ENCODE results near the gene ZNF12.

ZNF12 gene

DNA sequence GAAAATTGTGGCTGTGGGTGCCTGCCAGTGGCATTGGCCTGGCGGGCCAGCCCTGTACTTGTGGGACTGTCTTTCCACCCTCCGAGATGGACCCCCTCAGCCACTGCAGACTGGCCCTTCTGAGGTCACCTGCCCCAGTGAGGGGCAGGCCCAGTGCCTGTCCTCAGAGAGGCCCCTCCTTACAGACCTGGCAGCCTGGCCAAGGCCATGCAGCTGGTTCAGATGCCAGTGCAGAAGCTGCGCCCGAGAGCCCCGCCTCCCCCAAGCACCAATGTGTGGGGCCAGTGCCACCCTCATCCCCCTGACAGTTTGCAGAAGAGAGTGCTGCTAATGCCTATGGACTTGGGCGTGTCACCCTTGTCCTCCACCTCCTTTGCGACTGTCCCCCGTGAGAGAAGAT, 59.7 kb downstream of the ZNF12 start:
- peaks cover 10% of the 10 kb centered on the region for H3K9me3 Mint-ChIP-seq

DNA sequence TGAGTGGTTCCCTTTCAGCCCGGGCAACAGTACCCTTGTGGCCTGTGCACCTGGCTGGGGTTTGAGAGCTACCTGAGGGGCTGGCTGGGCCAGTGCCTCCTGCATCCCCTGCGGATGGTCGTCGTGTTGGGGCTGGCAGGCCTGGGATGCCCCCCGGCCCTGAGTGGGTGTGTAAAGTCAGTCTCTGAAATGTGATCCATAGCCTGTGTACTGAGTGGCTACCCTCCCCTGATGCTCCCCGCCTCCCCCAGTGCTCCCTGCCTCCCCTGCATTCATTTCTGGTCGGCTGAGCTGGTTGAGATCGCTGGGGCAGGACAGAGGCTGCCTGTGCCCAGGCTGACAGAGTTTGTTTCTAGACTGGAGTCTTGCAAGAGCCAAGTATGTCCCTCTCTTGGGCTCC, 60.3 kb downstream of the ZNF12 start:
- no peak overlapping the region for H3K4me3 Mint-ChIP-seq
- H3K36me3 Mint-ChIP-seq, result peaks cover 82% of the 10 kb centered on the region
- no peaks in the 10 kb centered on the region for H3K27me3 Mint-ChIP-seq
- no peak for DNase-seq
- CTCF ChIA-PET, result no interaction called here
- H3K27ac Mint-ChIP-seq, result no peak overlapping the region
- no peaks in the 10 kb centered on the region for H3K4me1 Mint-ChIP-seq
- peaks cover 9% of the 10 kb centered on the region for H3K9me3 Mint-ChIP-seq

More for the DNA sequence above, 59.7 kb downstream of the ZNF12 start:
- no peaks in the 10 kb centered on the region for H3K27me3 Mint-ChIP-seq
- peaks cover 81% of the 10 kb centered on the region for H3K36me3 Mint-ChIP-seq
- H3K4me1 Mint-ChIP-seq, result no peaks in the 10 kb centered on the region
- no peak for DNase-seq
- H3K4me3 Mint-ChIP-seq, result no peak overlapping the region
- H3K27ac Mint-ChIP-seq, result no peak overlapping the region
- CTCF ChIA-PET, result no interaction called here

DNA sequence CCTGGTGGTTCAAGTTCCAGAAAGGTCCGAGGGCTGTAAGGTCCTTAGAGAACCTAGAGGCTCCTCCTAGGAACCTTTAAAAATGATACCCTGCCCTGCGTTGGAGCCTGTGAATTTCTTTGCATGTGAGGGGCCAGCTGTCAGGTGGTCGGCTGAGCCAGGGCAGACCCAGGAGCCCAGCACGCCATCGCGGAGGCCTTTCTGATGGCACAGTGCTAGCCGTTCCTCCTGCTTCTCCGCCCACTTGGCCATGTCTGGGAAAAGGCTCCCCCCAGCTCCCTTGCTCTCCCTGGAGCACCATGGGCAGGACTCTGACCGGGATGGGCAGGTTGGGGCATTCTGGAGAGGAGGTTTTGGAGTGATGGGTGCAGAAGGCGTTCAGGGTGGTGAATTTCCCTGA, 62.0 kb downstream of the ZNF12 start:
- no peak for DNase-seq
- CTCF ChIA-PET, result no interaction called here
- Mint-ChIP-seq H3K4me1 (peaks cover 5% of the 10 kb centered on the region), H3K36me3 (peaks cover 73% of the 10 kb centered on the region), H3K4me3 (no peak overlapping the region), H3K9me3 (no peaks in the 10 kb centered on the region), H3K27ac (no peak overlapping the region), H3K27me3 (no peaks in the 10 kb centered on the region)

DNA sequence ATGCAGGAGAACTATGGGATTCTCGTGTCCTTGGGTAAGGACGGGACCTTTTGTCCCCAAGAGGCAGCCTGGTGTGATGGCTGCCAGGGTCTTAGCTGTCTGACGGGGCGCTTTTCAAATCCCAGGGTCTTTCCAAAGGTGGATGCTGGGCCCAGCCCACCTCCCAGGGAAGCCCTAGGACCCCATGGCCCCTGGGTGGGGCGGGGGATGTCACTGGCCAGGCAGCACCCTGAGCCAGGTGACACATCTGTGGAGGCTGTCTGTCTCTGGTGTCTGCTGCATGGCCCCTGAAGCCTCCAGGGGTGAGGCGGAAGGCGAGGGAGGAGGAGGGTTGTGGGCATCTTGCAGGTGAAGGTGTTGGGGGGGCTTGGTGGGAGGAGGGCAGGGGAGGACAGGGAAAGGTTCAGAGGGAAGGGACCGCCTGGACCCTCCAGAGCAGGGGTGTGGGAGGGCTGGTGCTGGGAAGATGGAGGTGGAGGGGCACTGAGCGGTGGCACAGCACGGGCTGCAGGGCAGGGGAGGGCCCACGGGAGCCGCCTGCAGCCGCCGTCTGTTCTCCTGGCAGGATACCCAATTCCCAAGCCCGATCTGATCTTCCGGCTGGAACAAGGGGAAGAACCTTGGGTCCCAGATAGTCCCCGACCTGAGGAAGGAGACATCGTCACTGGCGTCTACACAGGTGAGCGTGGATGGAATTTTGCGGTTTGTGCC, 62.7 kb downstream of the ZNF12 start:
- CTCF ChIA-PET, result no interaction called here

DNA sequence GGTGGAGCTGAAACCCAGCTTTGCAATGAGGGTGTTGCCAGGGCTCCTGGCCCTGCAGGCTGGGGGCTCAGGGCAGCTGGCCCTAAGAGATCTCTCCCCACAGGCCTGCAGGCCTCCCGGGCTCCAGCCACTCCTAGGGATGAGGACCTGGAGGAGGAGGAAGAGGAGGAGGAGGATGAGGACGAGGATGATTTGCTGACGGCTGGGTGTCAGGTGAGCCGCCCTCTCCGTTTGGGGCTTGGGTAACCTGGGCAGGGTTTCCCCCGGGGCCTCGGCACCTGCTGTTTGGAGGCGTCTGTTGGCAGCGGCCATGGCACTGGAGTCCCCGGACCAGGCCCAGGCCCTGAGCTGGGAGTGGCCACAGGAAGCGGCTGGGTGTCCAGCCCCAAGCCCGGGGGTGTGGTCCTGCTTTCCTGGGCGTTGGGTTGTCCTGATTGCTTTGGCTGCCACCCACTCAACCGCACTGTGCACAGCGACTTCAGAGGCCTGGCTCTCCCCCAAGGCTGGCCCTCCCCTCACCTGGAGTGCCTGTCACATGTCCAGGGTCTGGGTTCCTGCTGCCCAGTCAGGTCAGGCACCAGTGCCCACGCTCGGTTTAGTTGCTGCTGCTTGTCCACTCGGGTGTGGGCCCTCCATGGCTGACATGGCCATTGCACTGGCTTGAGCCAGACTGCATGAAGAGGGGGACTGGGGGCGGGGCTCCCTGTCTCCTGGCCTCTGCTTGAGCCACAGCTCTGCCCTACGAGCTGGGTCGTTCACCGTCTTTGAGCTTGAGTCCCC, 63.7 kb downstream of the ZNF12 start:
- no peak overlapping the region for H3K4me3 Mint-ChIP-seq
- peaks cover 70% of the 10 kb centered on the region for H3K36me3 Mint-ChIP-seq
- CTCF ChIA-PET, result no interaction called here

More for the DNA sequence above, 62.7 kb downstream of the ZNF12 start:
- no peaks in the 10 kb centered on the region for H3K9me3 Mint-ChIP-seq
- no peak overlapping the region for H3K27ac Mint-ChIP-seq
- H3K4me3 Mint-ChIP-seq, result no peak overlapping the region
- no peaks in the 10 kb centered on the region for H3K27me3 Mint-ChIP-seq
- H3K4me1 Mint-ChIP-seq, result peaks cover 12% of the 10 kb centered on the region
- no peak for DNase-seq
- peaks cover 73% of the 10 kb centered on the region for H3K36me3 Mint-ChIP-seq

DNA sequence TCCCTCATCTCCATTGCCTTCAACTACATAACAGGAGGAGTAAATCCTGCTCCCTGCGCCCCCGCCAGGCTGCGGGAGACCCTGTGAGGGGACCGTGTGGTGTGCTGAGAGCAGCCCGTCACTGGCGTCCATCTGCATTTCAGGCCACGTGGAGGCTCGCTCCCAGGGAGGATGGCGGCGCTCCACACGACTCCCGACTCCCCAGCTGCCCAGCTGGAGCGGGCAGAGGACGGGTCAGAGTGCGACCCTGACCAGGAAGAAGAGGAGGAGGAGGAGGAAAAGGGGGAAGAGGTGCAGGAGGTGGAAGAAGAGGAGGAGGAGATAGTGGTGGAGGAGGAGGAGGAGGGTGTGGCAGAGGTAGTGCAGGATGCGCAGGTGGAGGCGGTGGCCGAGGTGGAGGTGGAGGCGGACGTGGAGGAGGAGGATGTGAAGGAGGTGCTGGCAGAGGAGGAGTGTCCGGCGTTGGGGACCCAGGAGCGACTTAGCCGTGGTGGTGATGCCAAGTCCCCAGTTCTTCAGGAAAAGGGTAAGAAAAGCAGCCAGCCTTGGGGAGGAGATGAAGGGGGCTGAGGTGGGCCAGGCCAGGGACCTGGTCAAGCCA, 64.4 kb downstream of the ZNF12 start:
- Mint-ChIP-seq H3K36me3 (peaks cover 70% of the 10 kb centered on the region), H3K4me1 (peaks cover 25% of the 10 kb centered on the region), H3K27ac (no peak overlapping the region), H3K27me3 (no peaks in the 10 kb centered on the region), H3K4me3 (no peak overlapping the region), H3K9me3 (no peaks in the 10 kb centered on the region)
- DNase-seq, result no peak
- CTCF ChIA-PET, result no interaction called here

More for the DNA sequence above, 63.7 kb downstream of the ZNF12 start:
- DNase-seq, result no peak
- peaks cover 22% of the 10 kb centered on the region for H3K4me1 Mint-ChIP-seq
- no peaks in the 10 kb centered on the region for H3K27me3 Mint-ChIP-seq
- no peaks in the 10 kb centered on the region for H3K9me3 Mint-ChIP-seq
- no peak overlapping the region for H3K27ac Mint-ChIP-seq

DNA sequence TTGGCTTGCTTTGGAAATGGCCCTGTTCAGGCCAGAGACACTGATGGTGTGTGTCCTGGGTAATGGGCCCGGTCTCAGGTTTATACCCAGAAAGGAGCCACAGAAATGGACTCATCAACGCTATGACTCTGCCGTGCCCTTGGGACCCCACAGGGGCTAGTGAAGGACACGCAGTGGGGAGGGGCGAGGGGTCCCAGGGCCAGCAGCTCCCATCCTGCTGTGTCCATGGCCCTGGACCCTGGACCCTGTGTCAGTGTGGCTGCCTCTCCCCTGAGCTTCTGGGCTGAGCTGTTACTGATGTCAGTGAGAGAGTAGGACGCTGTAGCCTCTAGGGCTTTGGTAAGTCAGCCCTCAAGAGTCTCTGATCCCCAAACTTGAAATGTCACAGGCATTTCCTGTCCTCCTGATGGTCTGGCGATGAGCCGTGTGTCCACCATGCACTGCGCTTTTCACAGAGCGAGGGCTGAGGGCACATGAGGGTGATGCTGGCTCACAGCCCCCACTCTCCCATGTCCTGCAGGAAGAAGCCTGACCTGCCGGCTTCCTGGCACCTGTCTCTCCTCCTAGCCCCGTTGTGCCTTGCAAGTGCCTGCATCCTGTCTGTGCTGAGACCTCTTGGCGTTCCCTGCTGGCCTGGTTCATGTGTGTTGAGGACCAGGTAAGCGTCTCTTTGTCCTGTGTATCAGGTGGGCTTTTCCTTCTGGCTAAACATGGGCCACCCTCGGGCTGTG, 65.3 kb downstream of the ZNF12 start:
- Mint-ChIP-seq H3K27me3 (no peaks in the 10 kb centered on the region), H3K4me3 (no peak overlapping the region), H3K4me1 (peaks cover 27% of the 10 kb centered on the region), H3K27ac (peak overlapping the region; percentile 28), H3K9me3 (no peaks in the 10 kb centered on the region), H3K36me3 (peaks cover 62% of the 10 kb centered on the region)
- CTCF ChIA-PET, result no interaction called here
- DNase-seq, result no peak

DNA sequence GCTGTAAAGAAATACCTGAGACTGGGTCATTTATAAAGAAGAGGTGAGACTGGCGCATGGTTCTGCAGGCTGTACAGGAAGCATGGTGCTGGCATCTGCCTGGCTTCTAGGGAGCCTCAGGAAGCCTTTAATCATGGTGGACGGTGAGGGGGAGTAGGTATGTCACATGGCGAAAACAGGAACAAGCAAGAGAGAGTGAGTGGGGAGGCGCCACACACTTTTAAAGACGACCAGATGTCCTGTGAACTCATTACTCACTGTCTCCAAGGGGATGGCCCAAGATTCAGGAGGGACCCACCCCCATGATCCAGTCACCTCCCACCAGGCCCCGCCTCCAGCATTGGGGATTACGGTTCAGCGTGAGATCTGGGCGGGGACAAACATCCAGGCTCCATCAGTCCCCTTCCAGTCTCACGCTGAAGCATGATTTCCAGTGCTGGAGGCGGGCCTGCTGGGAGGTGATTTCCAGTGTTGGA, 66.5 kb downstream of the ZNF12 start:
- DNase-seq, result no peak
- no peaks in the 10 kb centered on the region for H3K27me3 Mint-ChIP-seq
- no peak overlapping the region for H3K4me3 Mint-ChIP-seq
- peaks cover 29% of the 10 kb centered on the region for H3K4me1 Mint-ChIP-seq
- H3K9me3 Mint-ChIP-seq, result peaks cover under 1% of the 10 kb centered on the region
- peak overlapping the region; percentile 53 for H3K27ac Mint-ChIP-seq
- CTCF ChIA-PET, result no interaction called here
- H3K36me3 Mint-ChIP-seq, result peaks cover 54% of the 10 kb centered on the region

DNA sequence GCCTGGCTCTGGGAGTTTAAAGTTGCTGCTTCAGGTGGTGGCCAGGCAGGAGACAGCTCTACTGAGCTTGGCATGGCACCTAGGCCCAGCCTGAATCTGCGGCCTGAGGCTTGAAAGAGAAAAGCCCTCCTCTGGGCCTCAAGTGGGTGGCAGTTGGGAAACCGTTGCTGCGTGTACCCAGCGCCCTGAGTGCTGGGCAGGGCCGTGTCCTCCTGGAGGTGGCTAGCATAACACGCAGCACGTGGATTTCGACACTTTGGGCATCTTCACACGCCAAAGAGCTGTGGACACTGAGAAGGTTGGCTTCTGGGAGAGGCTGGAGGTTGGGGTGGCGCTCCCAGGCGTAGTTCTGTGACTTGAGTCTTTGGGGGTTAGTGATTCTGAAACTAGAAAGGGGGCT, 67.1 kb downstream of the ZNF12 start:
- no peak overlapping the region for H3K27ac Mint-ChIP-seq
- H3K4me3 Mint-ChIP-seq, result no peak overlapping the region
- peaks cover 48% of the 10 kb centered on the region for H3K36me3 Mint-ChIP-seq
- peaks cover 5% of the 10 kb centered on the region for H3K9me3 Mint-ChIP-seq
- H3K4me1 Mint-ChIP-seq, result peaks cover 29% of the 10 kb centered on the region
- H3K27me3 Mint-ChIP-seq, result no peaks in the 10 kb centered on the region
- CTCF ChIA-PET, result interaction anchor here (1.4 kb wide), 1 partner anchor 48 kb away, joined by 3 read pairs; no protein-coding TSS in a partner anchor
- no peak for DNase-seq

DNA sequence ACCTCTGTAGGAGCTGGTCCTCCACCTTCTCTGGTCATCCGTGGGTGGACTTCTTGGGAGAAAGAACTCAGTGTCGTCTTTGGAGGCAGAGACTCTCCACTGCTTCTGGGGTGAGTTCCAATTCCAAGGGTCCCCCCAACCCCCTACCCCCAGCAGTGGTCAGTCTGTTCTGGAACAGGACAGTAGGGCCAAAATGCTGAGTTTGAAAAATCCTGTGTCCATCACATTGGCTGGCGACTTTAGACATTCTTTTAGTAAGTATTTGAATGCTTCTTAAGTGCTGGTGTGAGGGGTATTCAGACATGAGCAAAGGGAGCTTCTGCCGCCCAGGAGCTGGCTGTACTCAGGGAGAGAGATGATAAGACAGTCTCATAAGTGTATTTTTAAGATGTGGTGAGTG, 67.7 kb downstream of the ZNF12 start:
- H3K27me3 Mint-ChIP-seq, result peaks cover 5% of the 10 kb centered on the region
- H3K9me3 Mint-ChIP-seq, result peaks cover 5% of the 10 kb centered on the region
- CTCF ChIA-PET, result interaction anchor here (1.4 kb wide), 1 partner anchor 48 kb away, joined by 3 read pairs; no protein-coding TSS in a partner anchor
- no peak for DNase-seq
- peaks cover 29% of the 10 kb centered on the region for H3K4me1 Mint-ChIP-seq
- peak overlapping the region; percentile 50 for H3K27ac Mint-ChIP-seq
- peaks cover 43% of the 10 kb centered on the region for H3K36me3 Mint-ChIP-seq
- H3K4me3 Mint-ChIP-seq, result peak overlapping the region; percentile 82

Data from activated naive CD4-positive, alpha-beta T cell treated with anti-CD3 and anti-CD28 coated beads, Interleukin-2, amount 10 ng/mL, durations not matched to agents 7 days and 5 days (primary cell).